Naive thymus-derived CD4-positive, alpha-beta T cell (primary cell): ENCODE measurements around the gene PTPN13. TPM values are rescaled to one million over a fixed set of nuclear protein-coding genes. Genes with fewer than 3 reads are reported as not detected.

Source experiments
- ATAC-seq: fragments of 150-1000 bp; cut with Tn5 transposase; 2 replicates; pipeline ENCODE4 v1.10.0; 2021; ENCODE audit warnings: mild to moderate bottlenecking, moderate library complexity
- CTCF ChIA-PET: fragments of 350-600 bp; sonication (Branson Sonifier 250); formaldehyde crosslinking; loops from one replicate; lab custom pipeline; 2021; ENCODE audit warnings: antibody characterized with exemption; lab: Charles Lee
- POLR2A ChIA-PET: fragments of 350-600 bp; sonication (Branson Sonifier 250); formaldehyde crosslinking; loops from one replicate; lab custom pipeline; 2021; ENCODE audit warnings: antibody characterized with exemption, inconsistent platforms; lab: Charles Lee
- DNase-seq, 9 donors: peaks; one replicate each; pipeline versions ENCODE4 v3.0.0 to v3.0.0-alpha.2; 2020 to 2022; ENCODE audit warnings: mixed read lengths in 1 of 9
- H3K27ac ChIP-seq: one replicate; pipeline ENCODE4 v1.7.0; 2013; ENCODE audit warnings: mild to moderate bottlenecking, low read depth, low read length, moderate library complexity
- H3K27me3 ChIP-seq, 2 donors: one replicate each; pipeline ENCODE4 v1.7.0; 2013; ENCODE audit warnings: low read length in 2 of 2, mild to moderate bottlenecking in 2 of 2, moderate library complexity in 2 of 2; ENCODE audit not compliant: control insufficient read depth in 2 of 2, insufficient read depth in 2 of 2
- H3K36me3 ChIP-seq, 3 experiments: 1 replicate in 2 of 3; 2 replicates in 1 of 3; pipeline ENCODE4 v1.7.0; 2013; ENCODE audit warnings: low read length in 3 of 3, mild to moderate bottlenecking in 3 of 3, moderate library complexity in 1 of 3; ENCODE audit not compliant: insufficient read depth in 3 of 3, control insufficient read depth in 2 of 3
- H3K4me1 ChIP-seq, 2 donors: one replicate each; pipeline ENCODE4 v1.7.0; 2013; ENCODE audit warnings: low read length in 2 of 2, mild to moderate bottlenecking in 2 of 2, moderate library complexity in 1 of 2; ENCODE audit not compliant: control insufficient read depth in 2 of 2, insufficient read depth in 2 of 2
- H3K4me3 ChIP-seq: 2 replicates; pipeline ENCODE4 v1.7.0; 2013; ENCODE audit warnings: mild to moderate bottlenecking, low read length
- H3K9me3 ChIP-seq, 3 experiments: 1 replicate in 2 of 3; 2 replicates in 1 of 3; pipeline ENCODE4 v1.7.0; 2013; ENCODE audit warnings: low read length in 3 of 3; ENCODE audit not compliant: control insufficient read depth in 2 of 3
- H3K27ac Mint-ChIP-seq, 9 donors: one replicate each; pipeline ENCODE4 v1.8.0; 2020 to 2022; ENCODE audit warnings: mixed read lengths in 9 of 9, mild to moderate bottlenecking in 8 of 9, moderate library complexity in 5 of 9, inconsistent platforms in 2 of 9
- H3K27me3 Mint-ChIP-seq, 5 donors: one replicate each; pipeline ENCODE4 v1.8.0; 2021 to 2022; ENCODE audit warnings: mixed read lengths in 5 of 5, mild to moderate bottlenecking in 1 of 5
- H3K36me3 Mint-ChIP-seq, 5 donors: one replicate each; pipeline ENCODE4 v1.8.0; 2020 to 2022; ENCODE audit warnings: mixed read lengths in 5 of 5, mild to moderate bottlenecking in 3 of 5, inconsistent platforms in 1 of 5
- H3K4me1 Mint-ChIP-seq, 7 donors: one replicate each; pipeline ENCODE4 v1.8.0; 2020 to 2022; ENCODE audit warnings: mixed read lengths in 7 of 7, mild to moderate bottlenecking in 3 of 7, inconsistent platforms in 1 of 7
- H3K4me3 Mint-ChIP-seq, 10 donors: one replicate each; pipeline ENCODE4 v1.8.0; 2020 to 2022; ENCODE audit warnings: mild to moderate bottlenecking in 10 of 10, mixed read lengths in 10 of 10, moderate library complexity in 6 of 10, inconsistent platforms in 2 of 10
- H3K9me3 Mint-ChIP-seq, 11 donors: one replicate each; pipeline ENCODE4 v1.8.0; 2020 to 2022; ENCODE audit warnings: mixed read lengths in 11 of 11, mild to moderate bottlenecking in 4 of 11, inconsistent platforms in 1 of 11, moderate library complexity in 1 of 11
- intact Hi-C, 2 donors: fragments of 100-400 bp; cut with micrococcal nuclease; formaldehyde crosslinking; loops; one replicate each; pipeline ENCODE4 v1.15.1; 2023
- polyA plus RNA-seq, 2 donors: library from polyadenylated mRNA; unstranded; fragments of 300-500 nt; fragmentation: Illumina TruSeq; gene quantifications; one replicate each; pipeline ENCODE4 v1.2.3, GENCODE V29; 2021
- total RNA-seq, 6 experiments: library from RNA in 5 of 6; stranded (reverse) in 5 of 6; gene quantifications; 1 replicate in 5 of 6; 2 replicates in 1 of 6; pipeline ENCODE4 v1.2.3 and lab custom pipeline; 2021 to 2026

PTPN13 gene
- total and polyA plus RNA-seq, 7 experiments from 2014 or later = 0.05 to 4.5 (median 0.21) TPM; not detected in 3

DNA sequence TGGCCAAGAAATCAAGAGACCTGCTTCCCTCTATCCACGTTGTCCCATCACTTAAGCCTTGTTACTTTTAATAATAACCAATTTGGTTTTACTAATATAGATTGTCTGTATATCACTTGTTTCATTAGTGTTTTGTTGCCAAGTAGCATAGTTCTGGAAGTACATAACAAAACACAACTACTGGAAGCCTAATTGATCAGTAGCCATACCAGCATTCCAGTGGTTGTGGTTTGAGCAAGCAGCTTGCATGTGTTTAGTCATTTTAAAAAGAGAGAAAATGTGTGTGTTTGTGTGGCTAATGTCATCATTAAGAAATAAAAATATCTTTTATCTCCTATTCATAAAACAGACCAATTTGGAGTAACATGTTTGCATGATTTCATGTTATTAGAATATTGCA, 70.8 kb downstream of the PTPN13 start:
- H3K27me3 Mint-ChIP-seq = peaks cover 0 to 16% (median 4%) of the 10 kb centered on the region in 5 donors
- H3K27ac ChIP-seq = no peak overlapping the region
- no peaks in the 10 kb centered on the region for H3K36me3 ChIP-seq
- ChIA-PET POLR2A (no interaction called here), CTCF (no interaction called here)
- H3K27ac Mint-ChIP-seq = no peak overlapping the region
- no peaks in the 10 kb centered on the region for H3K4me1 Mint-ChIP-seq
- H3K27me3 ChIP-seq = no peaks in the 10 kb centered on the region
- no peaks in the 10 kb centered on the region for H3K4me1 ChIP-seq
- no peak for ATAC-seq
- intact Hi-C loops = no loop called here
- DNase-seq = no peak
- no peaks in the 10 kb centered on the region for H3K9me3 ChIP-seq
- no peaks in the 10 kb centered on the region for H3K9me3 Mint-ChIP-seq
- no peaks in the 10 kb centered on the region for H3K36me3 Mint-ChIP-seq
- H3K4me3 Mint-ChIP-seq = no peak overlapping the region
- H3K4me3 ChIP-seq = no peak overlapping the region

DNA sequence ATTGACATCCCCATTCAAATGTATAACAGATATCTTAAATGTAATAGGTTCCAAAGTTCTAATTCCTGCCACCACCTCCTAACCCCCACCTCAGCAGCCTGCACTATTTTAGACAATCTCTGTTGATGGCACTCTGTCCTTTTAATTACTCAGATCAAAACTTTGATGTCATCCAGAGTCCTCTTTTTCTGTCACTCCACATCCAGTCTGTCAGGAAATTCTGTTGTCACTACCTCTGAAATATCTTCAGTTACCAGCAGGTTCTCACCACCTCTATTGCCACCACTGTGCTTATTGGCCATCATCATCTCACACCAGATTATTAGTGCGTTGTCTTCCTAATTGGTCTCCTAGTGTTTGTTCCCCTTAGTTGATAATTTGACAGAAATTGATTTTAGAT, 76.2 kb downstream of the PTPN13 start:
- peaks cover 0 to 10% (median 6%) of the 10 kb centered on the region in 5 donors for H3K27me3 Mint-ChIP-seq
- no peaks in the 10 kb centered on the region for H3K27me3 ChIP-seq
- H3K36me3 Mint-ChIP-seq = no peaks in the 10 kb centered on the region
- H3K36me3 ChIP-seq = no peaks in the 10 kb centered on the region
- H3K4me3 ChIP-seq = no peak overlapping the region
- H3K27ac Mint-ChIP-seq = no peak overlapping the region
- no peaks in the 10 kb centered on the region for H3K4me1 Mint-ChIP-seq
- H3K4me3 Mint-ChIP-seq = no peak overlapping the region
- POLR2A ChIA-PET = no interaction called here
- H3K27ac ChIP-seq = no peak overlapping the region
- no peak for DNase-seq
- no peak for ATAC-seq
- peaks cover 0 to 5% (median 0%) of the 10 kb centered on the region in 11 donors for H3K9me3 Mint-ChIP-seq
- intact Hi-C loops = no loop called here
- H3K9me3 ChIP-seq = no peaks in the 10 kb centered on the region
- H3K4me1 ChIP-seq = no peaks in the 10 kb centered on the region
- CTCF ChIA-PET = no interaction called here

DNA sequence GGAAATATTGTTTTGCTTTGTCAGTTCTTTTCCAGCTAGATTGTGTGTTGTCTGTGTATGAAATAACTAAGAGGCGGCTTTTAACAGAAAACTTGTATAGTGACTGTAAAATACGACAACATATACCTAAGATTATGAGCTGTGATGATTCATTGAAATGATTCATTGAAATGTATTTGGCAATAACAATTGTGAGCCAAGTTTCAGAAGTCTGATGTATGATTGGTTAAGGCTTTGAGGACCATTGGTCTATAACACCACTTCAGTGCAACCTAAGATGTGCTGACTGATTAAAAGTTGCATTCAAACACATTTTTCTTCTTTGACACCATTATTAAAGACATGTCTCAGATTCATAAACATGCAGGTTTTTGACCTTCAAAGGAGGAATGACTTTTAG, 76.6 kb downstream of the PTPN13 start:
- Mint-ChIP-seq H3K4me1 (no peaks in the 10 kb centered on the region), H3K9me3 (peaks cover 0 to 5% (median 0%) of the 10 kb centered on the region in 11 donors), H3K27me3 (peaks cover 0 to 10% (median 5%) of the 10 kb centered on the region in 5 donors), H3K4me3 (no peak overlapping the region), H3K36me3 (no peaks in the 10 kb centered on the region), H3K27ac (no peak overlapping the region)
- Histone ChIP-seq H3K9me3 (no peaks in the 10 kb centered on the region), H3K4me1 (no peaks in the 10 kb centered on the region), H3K36me3 (no peaks in the 10 kb centered on the region), H3K4me3 (no peak overlapping the region), H3K27ac (no peak overlapping the region), H3K27me3 (no peaks in the 10 kb centered on the region)
- intact Hi-C loops = no loop called here
- DNase-seq (no peak), ATAC-seq (no peak)
- CTCF ChIA-PET = no interaction called here
- POLR2A ChIA-PET = no interaction called here

DNA sequence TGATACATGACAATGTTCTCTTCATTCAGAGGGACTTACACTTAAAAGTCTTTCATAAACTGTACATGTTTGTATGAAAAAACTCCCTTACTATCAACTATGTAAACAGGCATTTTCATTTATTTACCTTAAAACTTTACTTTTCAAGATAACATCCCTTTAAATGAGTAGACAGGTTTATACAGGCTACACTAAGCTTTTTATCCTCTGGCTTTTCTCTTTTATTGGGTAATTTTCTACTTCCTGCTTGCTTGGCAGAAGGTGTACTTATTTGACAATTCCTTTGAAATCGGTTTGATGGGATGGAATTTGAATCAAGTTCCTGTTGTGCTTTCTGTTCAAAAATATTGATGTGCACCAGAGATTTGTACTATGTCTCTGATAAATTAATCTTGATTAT, 81.4 kb downstream of the PTPN13 start:
- Mint-ChIP-seq H3K4me1 (no peaks in the 10 kb centered on the region), H3K4me3 (no peak overlapping the region), H3K27ac (no peak overlapping the region), H3K36me3 (no peaks in the 10 kb centered on the region), H3K27me3 (peaks cover 0 to 6% (median 4%) of the 10 kb centered on the region in 5 donors), H3K9me3 (peaks cover 0 to 9% (median 0%) of the 10 kb centered on the region in 11 donors)
- ATAC-seq = no peak
- no peak overlapping the region for H3K4me3 ChIP-seq
- no peaks in the 10 kb centered on the region for H3K36me3 ChIP-seq
- DNase-seq = no peak
- ChIA-PET CTCF (no interaction called here), POLR2A (no interaction called here)
- H3K9me3 ChIP-seq = no peaks in the 10 kb centered on the region
- H3K4me1 ChIP-seq = no peaks in the 10 kb centered on the region
- H3K27me3 ChIP-seq = no peaks in the 10 kb centered on the region
- H3K27ac ChIP-seq = no peak overlapping the region
- intact Hi-C loops = no loop called here

DNA sequence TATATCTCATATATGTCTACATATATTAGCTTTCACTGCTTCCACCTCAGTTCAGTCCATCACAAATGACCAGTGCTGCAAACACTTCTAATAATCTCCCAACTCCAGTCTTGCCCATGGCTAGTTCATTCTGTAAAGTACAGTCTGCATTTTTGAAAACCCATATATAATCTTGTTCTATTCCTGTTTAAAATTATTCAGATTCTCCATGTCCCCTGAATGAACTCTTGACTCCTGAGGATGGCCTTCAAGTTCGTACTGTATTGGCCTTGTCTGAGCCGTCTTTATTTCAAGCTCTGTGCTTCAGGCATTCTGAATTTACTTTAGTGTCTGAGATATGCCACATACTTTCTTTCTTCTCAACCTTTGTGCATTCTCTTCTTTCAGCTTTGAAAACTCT, 84.7 kb downstream of the PTPN13 start:
- peaks cover 0 to 5% (median 0%) of the 10 kb centered on the region in 11 donors for H3K9me3 Mint-ChIP-seq
- Histone ChIP-seq H3K9me3 (no peaks in the 10 kb centered on the region), H3K4me1 (no peaks in the 10 kb centered on the region), H3K27ac (no peak overlapping the region), H3K27me3 (no peaks in the 10 kb centered on the region), H3K4me3 (no peak overlapping the region), H3K36me3 (no peaks in the 10 kb centered on the region)
- ChIA-PET CTCF (no interaction called here), POLR2A (no interaction called here)
- no peak overlapping the region for H3K4me3 Mint-ChIP-seq
- no peak overlapping the region for H3K27ac Mint-ChIP-seq
- H3K4me1 Mint-ChIP-seq = no peaks in the 10 kb centered on the region
- intact Hi-C loops = no loop called here
- ATAC-seq (no peak), DNase-seq (no peak)
- H3K36me3 Mint-ChIP-seq = no peaks in the 10 kb centered on the region
- peaks cover 0 to 5% (median 0%) of the 10 kb centered on the region in 5 donors for H3K27me3 Mint-ChIP-seq

DNA sequence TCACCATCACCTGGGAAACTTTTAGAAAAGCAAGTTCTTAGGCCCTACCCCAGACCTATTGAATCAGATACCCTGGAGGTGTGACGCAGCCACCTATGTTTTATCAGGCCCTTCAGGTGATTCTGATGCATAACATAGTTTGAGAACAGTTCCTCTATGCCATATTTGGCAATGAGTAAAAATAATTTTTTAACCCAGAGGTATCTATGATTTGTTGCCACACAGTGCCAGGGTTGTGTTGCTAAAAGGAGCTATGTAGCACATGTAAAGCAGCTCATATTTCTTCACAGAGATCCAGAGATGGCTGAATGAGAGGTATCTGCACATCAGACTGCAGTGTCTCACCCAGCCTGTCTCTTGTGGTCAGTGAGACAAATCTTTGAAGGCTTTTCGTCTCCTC, 85.3 kb downstream of the PTPN13 start:
- Histone ChIP-seq H3K27me3 (no peaks in the 10 kb centered on the region), H3K36me3 (no peaks in the 10 kb centered on the region), H3K9me3 (no peaks in the 10 kb centered on the region), H3K27ac (no peak overlapping the region), H3K4me1 (no peaks in the 10 kb centered on the region), H3K4me3 (no peak overlapping the region)
- ATAC-seq (no peak), DNase-seq (no peak)
- intact Hi-C loops = no loop called here
- Mint-ChIP-seq H3K36me3 (no peaks in the 10 kb centered on the region), H3K27ac (no peak overlapping the region), H3K9me3 (peaks cover 0 to 5% (median 0%) of the 10 kb centered on the region in 11 donors), H3K27me3 (peaks cover 0 to 5% (median 0%) of the 10 kb centered on the region in 5 donors), H3K4me3 (no peak overlapping the region), H3K4me1 (no peaks in the 10 kb centered on the region)
- CTCF ChIA-PET = no interaction called here
- POLR2A ChIA-PET = no interaction called here

DNA sequence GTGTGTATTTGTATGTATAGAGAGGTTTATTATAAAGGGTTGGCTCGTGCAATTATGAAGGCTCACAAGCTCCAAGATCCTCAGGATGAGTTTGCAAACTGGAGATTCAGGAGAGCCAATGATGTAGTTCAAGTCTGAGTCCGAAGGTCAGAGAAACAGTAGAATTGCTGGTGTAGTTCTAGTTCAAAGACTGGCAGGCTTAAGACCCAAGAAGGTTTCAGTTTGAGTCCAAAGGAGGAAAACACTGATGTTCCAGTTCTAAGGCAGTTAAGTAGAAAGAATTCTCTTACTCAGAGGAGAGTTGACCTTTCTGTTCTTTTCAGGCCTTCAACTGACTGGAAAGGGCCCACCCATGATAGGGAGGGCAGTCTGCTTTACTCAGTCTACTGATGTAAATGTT, 89.1 kb downstream of the PTPN13 start:
- Histone ChIP-seq H3K4me1 (no peaks in the 10 kb centered on the region), H3K36me3 (no peaks in the 10 kb centered on the region), H3K27me3 (no peaks in the 10 kb centered on the region), H3K4me3 (no peak overlapping the region), H3K9me3 (no peaks in the 10 kb centered on the region), H3K27ac (no peak overlapping the region)
- Mint-ChIP-seq H3K36me3 (no peaks in the 10 kb centered on the region), H3K27me3 (no peaks in the 10 kb centered on the region), H3K27ac (no peak overlapping the region), H3K4me3 (no peak overlapping the region), H3K4me1 (no peaks in the 10 kb centered on the region), H3K9me3 (peaks cover 0 to 1% (median 0%) of the 10 kb centered on the region in 11 donors)
- ATAC-seq (no peak), DNase-seq (no peak)
- POLR2A ChIA-PET = no interaction called here
- CTCF ChIA-PET = no interaction called here
- intact Hi-C loops = no loop called here
